Measurements from ENCODE around the gene XPR1. TPM values are rescaled to one million over a fixed set of nuclear protein-coding genes. Genes with fewer than 3 reads are reported as not detected.

XPR1 gene
- total RNA-seq, 1 experiment from 2014 or later, result 19.9 TPM

GRCh38 chr1:180811298-180811697 is 179.5 kb downstream of the XPR1 start:
- H3K9me3 ChIP-seq (ENCODE audit: control insufficient read depth in 1 of 2, insufficient read depth in 1 of 2, low read depth in 1 of 2, low read length in 2 of 2), result no peaks in the 10 kb centered on the region
- no peak for TF ChIP-seq FOSL1 (IDR thresholded peaks at IDR 0.05; ENCODE audit: low read depth)
- BruUV-seq (replicated peaks), result no TSS peak
- POLR2A ChIA-PET, result no interaction called here
- DNase-seq (ENCODE audit: low read depth, low spot score) (no peak), ATAC-seq (no peak)
- no peaks in the 10 kb centered on the region for H4K20me1 ChIP-seq (ENCODE audit: insufficient read depth)
- no peaks in the 10 kb centered on the region for H3K36me3 ChIP-seq (ENCODE audit: control insufficient read depth in 1 of 2, insufficient read depth in 2 of 2, low read length in 2 of 2)
- H3K9me2 ChIP-seq (ENCODE audit: insufficient read depth), result no peaks in the 10 kb centered on the region
- no peak overlapping the region for H3K4me3 ChIP-seq (replicated peaks in 1 of 2; ENCODE audit: low read depth in 1 of 2, low read length in 2 of 2)
- no peak overlapping the region for H3K4me2 ChIP-seq (ENCODE audit: low read length)
- no peaks in the 10 kb centered on the region for H3K27me3 ChIP-seq (ENCODE audit: insufficient read depth, low read length)
- H3K79me2 ChIP-seq (ENCODE audit: insufficient read depth, low read length), result no peaks in the 10 kb centered on the region
- H3K9ac ChIP-seq (ENCODE audit: low read length), result no peak overlapping the region
- RAD21 ChIA-PET (ENCODE audit: low non-redundant PET in 1 of 2, low total read pairs in 2 of 2, uncharacterized antibody in 2 of 2, unreplicated experiment in 2 of 2), result no interaction called here
- H2AFZ ChIP-seq (ENCODE audit: low read depth, low read length, poor library complexity, severe bottlenecking), result no peak overlapping the region
- intact Hi-C loops (cut with micrococcal nuclease), result no loop called here
- no peaks in the 10 kb centered on the region for H3K4me1 ChIP-seq (ENCODE audit: control insufficient read depth in 1 of 2, insufficient read depth in 2 of 2, low read length in 2 of 2)
- CTCF ChIA-PET, result no interaction called here
- H3K27ac ChIP-seq (ENCODE audit: low read depth, low read length), result no peak overlapping the region

DNA sequence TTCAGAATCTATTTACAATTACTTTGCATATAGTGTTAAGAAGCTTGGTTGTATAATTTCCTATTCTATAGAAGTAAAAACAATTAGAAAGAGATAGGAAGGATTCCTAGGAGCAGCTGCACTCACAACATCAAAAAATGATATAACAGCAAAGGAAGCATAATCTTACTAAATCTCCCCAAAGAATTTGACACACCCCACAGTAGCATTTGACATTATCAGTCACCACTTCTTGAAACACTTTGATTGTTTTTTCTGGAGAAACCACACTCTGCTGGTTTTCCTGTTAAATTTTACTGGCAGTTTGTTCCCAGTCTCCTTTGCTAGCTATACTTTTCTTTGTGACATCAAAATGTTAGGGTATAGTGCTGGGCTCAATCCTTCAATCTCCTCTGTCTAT is 180.1 kb downstream of the XPR1 start:
- CTCF ChIA-PET, result no interaction called here
- Histone ChIP-seq H3K9ac (ENCODE audit: low read length) (no peak overlapping the region), H3K36me3 (ENCODE audit: control insufficient read depth in 1 of 2, insufficient read depth in 2 of 2, low read length in 2 of 2) (no peaks in the 10 kb centered on the region), H3K9me3 (ENCODE audit: control insufficient read depth in 1 of 2, insufficient read depth in 1 of 2, low read depth in 1 of 2, low read length in 2 of 2) (no peaks in the 10 kb centered on the region), H3K27me3 (ENCODE audit: insufficient read depth, low read length) (no peaks in the 10 kb centered on the region), H4K20me1 (ENCODE audit: insufficient read depth) (no peaks in the 10 kb centered on the region), H2AFZ (ENCODE audit: low read depth, low read length, poor library complexity, severe bottlenecking) (no peak overlapping the region), H3K4me3 (replicated peaks in 1 of 2; ENCODE audit: low read depth in 1 of 2, low read length in 2 of 2) (no peak overlapping the region), H3K9me2 (ENCODE audit: insufficient read depth) (no peaks in the 10 kb centered on the region), H3K4me2 (ENCODE audit: low read length) (no peak overlapping the region), H3K79me2 (ENCODE audit: insufficient read depth, low read length) (no peaks in the 10 kb centered on the region), H3K27ac (ENCODE audit: low read depth, low read length) (no peak overlapping the region), H3K4me1 (ENCODE audit: control insufficient read depth in 1 of 2, insufficient read depth in 2 of 2, low read length in 2 of 2) (no peaks in the 10 kb centered on the region)
- no peak for ATAC-seq
- intact Hi-C loops (cut with micrococcal nuclease), result no loop called here
- BruUV-seq (replicated peaks), result no TSS peak
- no peak for TF ChIP-seq TCF7L2 (IDR thresholded peaks at IDR 0.05; ENCODE audit: borderline replicate concordance, extremely low read depth, insufficient read depth, insufficient read length)
- no peak for TF ChIP-seq YY1 (IDR thresholded peaks at IDR 0.05; ENCODE audit: extremely low read depth, insufficient replicate concordance, low read depth, low read length)
- no peak for TF ChIP-seq CBX3 (IDR thresholded peaks at IDR 0.05; ENCODE audit: low read depth)
- TF ChIP-seq SP1 (IDR thresholded peaks at IDR 0.05; ENCODE audit: low read depth), result no peak
- no peak for TF ChIP-seq REST (IDR thresholded peaks at IDR 0.05; ENCODE audit: low read depth)
- no peak for TF ChIP-seq POLR2A (IDR thresholded peaks at IDR 0.05; ENCODE audit: borderline replicate concordance, extremely low read depth, insufficient read depth, insufficient read length)
- TF ChIP-seq SRF (IDR thresholded peaks at IDR 0.05; ENCODE audit: low read depth), result no peak
- TF ChIP-seq EGR1 (IDR thresholded peaks at IDR 0.05; ENCODE audit: low read depth), result no peak
- TF ChIP-seq, protein P1, sequence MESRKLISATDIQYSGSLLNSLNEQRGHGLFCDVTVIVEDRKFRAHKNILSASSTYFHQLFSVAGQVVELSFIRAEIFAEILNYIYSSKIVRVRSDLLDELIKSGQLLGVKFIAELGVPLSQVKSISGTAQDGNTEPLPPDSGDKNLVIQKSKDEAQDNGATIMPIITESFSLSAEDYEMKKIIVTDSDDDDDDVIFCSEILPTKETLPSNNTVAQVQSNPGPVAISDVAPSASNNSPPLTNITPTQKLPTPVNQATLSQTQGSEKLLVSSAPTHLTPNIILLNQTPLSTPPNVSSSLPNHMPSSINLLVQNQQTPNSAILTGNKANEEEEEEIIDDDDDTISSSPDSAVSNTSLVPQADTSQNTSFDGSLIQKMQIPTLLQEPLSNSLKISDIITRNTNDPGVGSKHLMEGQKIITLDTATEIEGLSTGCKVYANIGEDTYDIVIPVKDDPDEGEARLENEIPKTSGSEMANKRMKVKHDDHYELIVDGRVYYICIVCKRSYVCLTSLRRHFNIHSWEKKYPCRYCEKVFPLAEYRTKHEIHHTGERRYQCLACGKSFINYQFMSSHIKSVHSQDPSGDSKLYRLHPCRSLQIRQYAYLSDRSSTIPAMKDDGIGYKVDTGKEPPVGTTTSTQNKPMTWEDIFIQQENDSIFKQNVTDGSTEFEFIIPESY (IDR thresholded peaks at IDR 0.05; ENCODE audit: extremely low read depth, insufficient replicate concordance, low read length), result no peak
- TF ChIP-seq, protein P2, sequence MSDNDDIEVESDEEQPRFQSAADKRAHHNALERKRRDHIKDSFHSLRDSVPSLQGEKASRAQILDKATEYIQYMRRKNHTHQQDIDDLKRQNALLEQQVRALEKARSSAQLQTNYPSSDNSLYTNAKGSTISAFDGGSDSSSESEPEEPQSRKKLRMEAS (IDR thresholded peaks at IDR 0.05), result no peak
- TF ChIP-seq EZH2phosphoT487 (IDR thresholded peaks at IDR 0.05; ENCODE audit: borderline replicate concordance), result no peak
- TF ChIP-seq ZFX (IDR thresholded peaks at IDR 0.05), result no peak
- DNase-seq (ENCODE audit: low read depth, low spot score), result no peak
- POLR2A ChIA-PET, result no interaction called here
- RAD21 ChIA-PET (ENCODE audit: low non-redundant PET in 1 of 2, low total read pairs in 2 of 2, uncharacterized antibody in 2 of 2, unreplicated experiment in 2 of 2), result no interaction called here

Measured in HCT116 (cell line).